ENCODE measurements around the gene MYO3A. TPM values are rescaled to one million over a fixed set of nuclear protein-coding genes. Genes with fewer than 3 reads are reported as not detected.

Gene MYO3A
- total and polyA plus RNA-seq, 2 of the 4 experiments (the other 2 are of a cell fraction): not detected

DNA sequence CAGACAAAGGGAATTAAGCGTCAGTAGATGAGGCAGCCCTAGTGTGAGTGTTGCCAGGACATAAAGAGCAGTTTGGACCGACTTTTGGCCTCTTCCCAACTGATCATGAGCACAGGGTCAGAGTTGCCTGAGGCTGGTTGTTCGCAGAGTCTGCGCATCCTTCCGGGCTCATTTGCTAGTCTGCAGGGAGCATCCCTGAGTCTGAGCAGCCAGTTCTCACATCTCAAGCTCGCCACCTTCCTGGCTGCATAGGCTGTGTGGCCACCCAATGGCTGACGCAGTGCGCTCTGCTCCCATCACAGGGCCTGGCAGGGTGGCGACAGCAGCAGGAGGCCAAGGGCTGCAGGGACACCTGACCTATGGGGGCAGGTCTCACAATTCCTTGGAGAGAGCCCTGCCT lies 287.5 kb downstream of the MYO3A start:
- WGBS, 2 experiments (ENCODE audit: extremely low coverage in 2 of 2, insufficient read length in 1 of 2): 14% methylated on average over 8 of the region's 9 CpGs; no CpG with 5 or more reads in 1 of the 2 experiments
- H2AK9ac ChIP-seq (replicated peaks; ENCODE audit: low read depth, low read length, poor library complexity): no peak overlapping the region
- no peak overlapping the region for H4K91ac ChIP-seq (ENCODE audit: insufficient read depth, low read depth, low read length)
- no peaks in the 10 kb centered on the region for H3K79me1 ChIP-seq (ENCODE audit: low read depth in 1 of 2, low read length in 2 of 2)
- H2BK5ac ChIP-seq (ENCODE audit: low read depth, low read length, poor library complexity, severe bottlenecking): no peak overlapping the region
- ChIA-PET POLR2A (ENCODE audit: unreplicated experiment) (no interaction called here), CTCF (no interaction called here)
- no peak overlapping the region for H3K4me3 ChIP-seq (ENCODE audit: insufficient read depth, low read depth, low read length)
- H3K9me3 ChIP-seq (ENCODE audit: control insufficient read depth, insufficient read depth, low read length): peaks cover 12% of the 10 kb centered on the region
- no peak overlapping the region for H2BK20ac ChIP-seq (ENCODE audit: low read depth, low read length)
- H3K4me2 ChIP-seq (ENCODE audit: low read depth, low read length): no peak overlapping the region
- in situ Hi-C loops (cut with MboI; ENCODE audit: low sequenced_read_pairs): no loop called here
- DNase-seq (no peak), ATAC-seq (ENCODE audit: low read depth) (no peak)
- intact Hi-C loops (cut with micrococcal nuclease): no loop called here
- no peak overlapping the region for H2AK5ac ChIP-seq (ENCODE audit: low read depth, low read length)
- H3K56ac ChIP-seq (ENCODE audit: extremely low read depth, insufficient read depth, low read length): no peak overlapping the region
- H3K18ac ChIP-seq (ENCODE audit: low read depth, low read length): no peak overlapping the region
- no peak overlapping the region for H3K27ac ChIP-seq (ENCODE audit: insufficient read depth, low read length)
- no peaks in the 10 kb centered on the region; the same call in 1 of the 2 replicates for H3K27me3 ChIP-seq (ENCODE audit: control insufficient read depth, insufficient read depth, low read length)
- H4K5ac ChIP-seq (ENCODE audit: low read depth, low read length): no peak overlapping the region
- no peak for TF ChIP-seq POLR2A (IDR thresholded peaks at IDR 0.05; ENCODE audit: low read depth, low read length)
- TF ChIP-seq CEBPB (IDR thresholded peaks at IDR 0.05; ENCODE audit: low read depth, low read length): no peak
- no peak for TF ChIP-seq FOS (IDR thresholded peaks at IDR 0.05; ENCODE audit: low read depth, low read length)
- no peak for TF ChIP-seq SMC3 (IDR thresholded peaks at IDR 0.05; ENCODE audit: low read depth, low read length)
- no peak for TF ChIP-seq ELK1 (IDR thresholded peaks at IDR 0.05; ENCODE audit: borderline replicate concordance, low read depth, low read length)
- no peak for TF ChIP-seq NFE2L2 (IDR thresholded peaks at IDR 0.05; ENCODE audit: low read depth, low read length)
- TF ChIP-seq MAZ (IDR thresholded peaks at IDR 0.05; ENCODE audit: borderline replicate concordance, low read depth, low read length): no peak
- no peaks in the 10 kb centered on the region for H3K4me1 ChIP-seq (ENCODE audit: control insufficient read depth, insufficient read depth, low read length)
- H3K9ac ChIP-seq (ENCODE audit: low read depth, low read length): no peak overlapping the region
- H4K20me1 ChIP-seq (ENCODE audit: insufficient read depth, low read length): no peaks in the 10 kb centered on the region
- dilution Hi-C loops (cut with HindIII; ENCODE audit: low sequenced_read_pairs, unreplicated experiment): no loop called here
- no peak overlapping the region for H2BK120ac ChIP-seq (ENCODE audit: low read depth, low read length)
- no peak overlapping the region for H3K4ac ChIP-seq (ENCODE audit: low read depth, low read length)
- no peaks in the 10 kb centered on the region for H3K36me3 ChIP-seq (ENCODE audit: control insufficient read depth, insufficient read depth, low read length)
- H3K9me1 ChIP-seq (ENCODE audit: insufficient read depth, low read length): no peaks in the 10 kb centered on the region
- H2BK15ac ChIP-seq (ENCODE audit: low read depth, low read length): no peak overlapping the region
- no peak overlapping the region for H3K14ac ChIP-seq (replicated peaks; ENCODE audit: low read depth, low read length)
- no peak overlapping the region for H4K8ac ChIP-seq (ENCODE audit: low read depth in 2 of 2, low read length in 2 of 2)
- no TSS peak for BruUV-seq (replicated peaks)
- peak overlapping the region; percentile 4 for H2AFZ ChIP-seq (replicated peaks; ENCODE audit: low read length, poor library complexity)
- H3K23ac ChIP-seq (ENCODE audit: low read depth, low read length): no peak overlapping the region
